GM12801 (cell line): ENCODE measurements around the gene RGS6.

ENCODE experiments used
- CTCF ChIP-seq: IDR thresholded peaks from one replicate; pipeline ENCODE4 v1.5.1; 2011; ENCODE audit warnings: control low read depth; ENCODE audit not compliant: insufficient read length; ENCODE audit errors: extremely low read depth

Gene RGS6

GRCh38 chr14:72480464-72481243 lies 548.4 kb downstream of the RGS6 start:
- no peak for TF ChIP-seq CTCF

GRCh38 chr14:72483311-72483710 lies 551.1 kb downstream of the RGS6 start:
- TF ChIP-seq CTCF: no peak

- TF ChIP-seq CTCF: no peak
These were observed 553.5 kb downstream of the RGS6 start for GRCh38 chr14:72485695-72486094.

- no peak for TF ChIP-seq CTCF
These were observed 556.3 kb downstream of the RGS6 start for GRCh38 chr14:72488514-72488913.

GRCh38 chr14:72492196-72492595 lies 560.0 kb downstream of the RGS6 start:
- no peak for TF ChIP-seq CTCF

GRCh38 chr14:72495668-72496067 lies 563.4 kb downstream of the RGS6 start:
- no peak for TF ChIP-seq CTCF

- TF ChIP-seq CTCF: no peak
These were observed 566.4 kb downstream of the RGS6 start for GRCh38 chr14:72498646-72499045.

GRCh38 chr14:72499746-72500145 lies 567.5 kb downstream of the RGS6 start:
- TF ChIP-seq CTCF: no peak
